HG03196 (cell line): ENCODE measurements around the gene PDS5B.
"Not testable (repeated sequence)": the region's sequence is repeated elsewhere in the genome, so short reads cannot be mapped to it uniquely, and the experiment has no call there.

ENCODE experiments used
- ATAC-seq: cut with Tn5 transposase; IDR thresholded peaks from one replicate; pipeline ENCODE4 v1.9.1; 2021; ENCODE audit not compliant: unreplicated experiment

PDS5B gene

DNA sequence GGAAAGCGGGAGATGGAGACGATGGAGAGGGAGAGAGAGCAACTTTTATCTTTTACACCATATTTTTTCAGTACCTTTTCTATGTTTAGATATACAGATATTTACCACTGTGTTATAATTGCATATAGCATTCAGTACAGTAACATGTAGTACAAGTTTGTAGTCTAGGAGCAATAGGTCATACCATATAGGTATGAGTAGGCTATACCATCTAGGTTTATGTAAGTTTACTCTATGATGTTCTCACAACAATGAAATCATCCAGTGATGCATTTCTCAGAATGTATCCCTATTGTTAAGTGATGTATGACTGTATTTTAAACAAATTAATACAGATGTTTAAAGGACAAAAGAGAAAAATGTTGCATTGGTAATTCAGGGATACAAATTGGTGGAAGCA, 136.1 kb downstream of the PDS5B start:
- ATAC-seq = no peak

DNA sequence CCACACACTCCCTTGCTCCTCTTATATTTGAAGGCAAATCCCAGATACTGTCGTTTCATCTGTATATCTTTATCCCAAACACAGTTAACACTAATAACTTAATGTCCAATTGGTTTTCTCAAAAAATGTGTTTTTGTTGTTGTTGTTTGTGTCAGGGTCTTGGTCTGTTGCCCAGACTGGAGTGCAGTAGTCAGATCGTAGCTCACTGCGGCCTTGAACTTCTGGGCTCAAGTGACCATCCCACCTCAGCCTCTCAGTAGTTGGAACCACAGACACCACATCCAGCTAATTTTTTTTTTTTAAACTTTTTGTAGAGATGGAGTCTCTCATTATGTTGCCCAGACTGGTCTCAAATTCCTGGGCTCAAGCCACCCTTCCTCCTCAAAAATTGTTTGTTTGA, 137.7 kb downstream of the PDS5B start:
- no peak for ATAC-seq

DNA sequence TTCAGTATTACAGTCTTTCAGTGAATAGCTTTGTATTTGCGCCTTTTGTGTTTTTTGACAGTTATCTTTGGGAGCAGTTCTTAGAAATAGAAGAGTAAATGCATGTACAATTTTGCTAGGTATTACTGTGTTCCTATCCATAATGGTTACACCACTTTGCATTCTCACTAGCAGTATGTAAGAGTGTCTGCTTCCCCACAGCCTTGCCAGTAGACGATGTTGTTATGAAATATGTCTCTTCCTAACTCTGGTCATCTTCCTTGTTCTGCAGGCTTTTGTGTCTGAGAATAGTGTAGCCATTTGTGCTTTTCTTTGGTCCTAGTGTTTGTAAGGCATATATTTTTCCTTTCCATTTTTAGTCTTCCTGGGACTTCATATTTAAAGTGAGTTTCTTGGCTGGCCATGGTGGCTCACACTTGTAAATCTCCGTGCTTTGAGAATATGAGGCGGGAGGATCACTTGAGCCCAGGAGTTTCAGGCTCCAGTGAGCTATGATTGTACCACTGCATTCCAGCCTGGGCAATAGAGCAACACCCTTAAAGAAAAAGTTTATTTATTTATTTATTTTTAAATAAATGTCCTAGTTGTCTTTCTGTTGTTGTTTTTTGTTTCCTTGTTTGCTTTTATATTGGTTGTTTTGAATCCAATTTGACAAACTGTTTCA, 140.3 kb downstream of the PDS5B start:
- ATAC-seq = no peak

DNA sequence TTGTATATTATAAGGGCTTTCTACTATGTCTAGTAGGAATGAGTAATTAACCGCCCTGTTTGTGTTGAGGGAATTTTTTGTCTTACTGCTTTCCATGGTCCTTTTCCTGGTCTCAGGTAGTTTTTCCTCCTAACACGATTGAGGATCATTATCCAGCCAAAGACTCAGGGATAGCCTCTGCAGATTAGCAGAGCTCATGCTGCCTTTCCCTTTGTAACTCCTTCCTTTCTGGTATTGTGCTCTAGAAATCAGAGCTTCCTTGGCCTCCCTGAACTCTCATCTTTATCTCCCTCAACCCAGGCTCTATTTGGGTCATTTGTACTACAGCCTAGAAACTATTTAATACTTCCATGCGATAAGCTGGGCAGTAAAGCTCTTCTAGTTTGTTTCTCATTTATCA, 142.1 kb downstream of the PDS5B start:
- no peak for ATAC-seq

DNA sequence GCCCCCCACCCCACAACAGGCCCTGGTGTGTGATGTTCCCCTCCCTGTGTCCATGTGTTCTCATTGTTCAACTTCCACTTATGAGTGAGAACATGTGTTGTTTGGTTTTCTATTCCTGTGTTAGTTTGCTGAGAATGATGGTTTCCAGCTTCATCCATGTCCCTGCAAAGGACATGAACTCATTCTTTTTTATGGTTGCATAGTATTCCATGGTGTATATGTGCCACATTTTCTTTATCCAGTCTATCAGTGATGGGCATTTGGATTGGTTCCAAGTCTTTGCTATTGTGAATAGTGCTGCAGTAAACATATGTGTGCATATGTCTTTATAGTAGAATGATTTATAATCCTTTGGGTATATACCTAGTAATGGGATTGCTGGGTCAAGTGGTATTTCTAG, 142.8 kb downstream of the PDS5B start:
- not testable (repeated sequence) for ATAC-seq

DNA sequence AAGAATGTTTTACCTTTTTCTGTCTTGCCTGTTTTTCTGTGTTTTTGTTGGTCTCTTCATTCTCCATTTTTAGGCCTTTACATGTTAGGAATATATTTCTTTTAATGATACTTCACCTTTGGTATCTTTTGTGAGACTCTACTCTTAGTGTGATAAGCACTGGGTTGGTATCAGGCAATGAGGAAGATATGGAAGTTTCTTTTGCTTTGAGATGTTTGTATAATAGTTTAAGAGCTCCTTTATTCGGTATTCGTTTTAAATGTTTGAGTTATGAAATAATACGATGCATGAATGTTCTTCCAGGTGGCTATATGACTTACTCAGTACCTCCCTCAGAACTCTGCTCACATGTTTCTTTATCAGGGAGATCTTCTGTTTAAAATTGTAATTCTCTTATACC, 144.8 kb downstream of the PDS5B start:
- no peak for ATAC-seq

DNA sequence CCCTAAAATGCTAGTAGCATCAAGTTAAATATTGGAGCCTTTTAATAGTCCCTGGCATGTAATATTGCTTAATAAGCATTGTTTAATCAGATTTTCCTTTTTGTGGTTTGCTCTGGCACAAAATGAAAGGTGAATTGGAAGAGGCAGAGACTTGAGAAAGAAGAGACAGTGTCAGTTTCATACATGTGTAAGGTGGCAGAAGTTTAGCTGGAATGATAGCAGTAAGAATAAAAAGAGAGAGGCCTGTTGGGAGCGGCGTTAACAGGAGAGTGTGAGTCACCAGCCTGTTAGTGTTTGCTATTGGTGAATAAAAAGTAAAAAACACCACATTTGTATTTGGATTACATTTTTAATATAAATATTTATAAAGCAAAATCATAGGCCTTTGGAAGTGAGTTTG, 145.3 kb downstream of the PDS5B start:
- no peak for ATAC-seq

DNA sequence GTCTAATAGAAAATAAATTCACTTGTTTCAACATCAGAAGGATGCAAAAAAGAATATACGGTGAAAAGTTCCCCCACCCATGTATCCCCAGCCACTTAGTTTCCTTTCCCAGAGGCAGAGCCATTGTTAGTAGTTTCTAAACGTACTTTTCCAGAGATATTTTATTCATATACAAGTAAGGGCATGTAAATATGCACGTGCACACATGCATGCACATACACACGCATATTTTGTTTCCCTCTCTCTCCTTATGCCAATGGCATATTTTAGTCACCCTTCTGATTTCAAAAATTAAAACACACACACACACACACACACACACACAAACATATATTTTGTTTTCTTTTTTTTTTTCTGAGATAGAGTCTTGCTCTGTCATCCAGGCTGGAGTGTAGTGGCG, 147.4 kb downstream of the PDS5B start:
- ATAC-seq = no peak

DNA sequence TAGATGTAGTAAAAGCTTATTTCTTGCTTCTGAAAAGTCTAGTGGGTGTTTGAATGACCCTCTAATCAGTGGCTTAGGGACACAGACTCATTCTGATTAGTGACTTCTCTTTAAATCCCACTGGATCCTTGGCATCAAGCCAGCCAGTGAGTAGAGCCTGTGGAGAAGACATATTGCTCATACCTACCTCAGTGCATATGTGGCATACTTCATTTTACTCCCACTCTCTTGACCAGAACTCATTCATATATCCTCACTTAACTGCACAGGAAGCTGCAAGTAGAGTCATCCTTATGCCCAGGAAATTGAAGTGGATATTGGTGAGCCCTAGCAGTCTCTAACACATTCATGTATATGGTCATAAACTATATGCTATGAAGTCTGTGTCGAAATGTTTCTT, 148.3 kb downstream of the PDS5B start:
- no peak for ATAC-seq

DNA sequence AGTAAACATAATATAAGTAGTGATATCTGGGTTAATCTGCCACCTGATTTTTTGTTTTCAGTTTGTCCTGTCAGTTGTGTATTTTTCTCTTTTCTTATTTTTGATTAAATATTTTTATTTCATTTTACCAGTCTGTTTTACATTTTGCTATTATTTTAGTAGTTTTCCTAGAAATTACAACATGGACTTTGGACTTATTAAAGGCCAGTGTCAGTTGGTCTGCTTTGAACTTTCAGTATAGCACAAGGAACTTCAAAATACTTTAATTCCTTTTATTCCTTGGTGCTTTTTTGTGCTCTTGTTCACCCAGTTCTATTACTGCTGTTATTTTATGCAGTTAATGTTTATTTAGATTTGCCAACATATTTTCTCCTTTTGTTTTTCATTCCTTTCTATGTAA, 149.6 kb downstream of the PDS5B start:
- ATAC-seq = no peak

DNA sequence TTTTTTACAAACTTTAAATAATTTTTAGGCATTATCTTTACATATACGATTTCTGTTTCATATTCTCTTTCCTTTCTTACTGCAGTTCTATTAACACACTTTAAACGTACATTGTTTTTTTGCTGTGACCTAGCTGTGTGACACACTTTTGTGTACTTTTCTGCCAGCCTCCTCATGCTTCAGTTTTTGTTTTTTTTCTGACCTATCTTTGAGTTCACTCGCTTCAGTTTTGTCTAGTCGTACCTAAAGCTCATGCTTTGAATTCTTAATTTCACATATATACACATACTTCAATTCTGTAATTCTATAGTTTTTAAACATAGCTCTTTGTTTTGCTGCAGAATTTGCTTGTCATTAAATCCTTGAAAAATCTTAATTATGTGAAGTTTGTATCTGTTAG, 150.4 kb downstream of the PDS5B start:
- peak; percentile 3 for ATAC-seq

DNA sequence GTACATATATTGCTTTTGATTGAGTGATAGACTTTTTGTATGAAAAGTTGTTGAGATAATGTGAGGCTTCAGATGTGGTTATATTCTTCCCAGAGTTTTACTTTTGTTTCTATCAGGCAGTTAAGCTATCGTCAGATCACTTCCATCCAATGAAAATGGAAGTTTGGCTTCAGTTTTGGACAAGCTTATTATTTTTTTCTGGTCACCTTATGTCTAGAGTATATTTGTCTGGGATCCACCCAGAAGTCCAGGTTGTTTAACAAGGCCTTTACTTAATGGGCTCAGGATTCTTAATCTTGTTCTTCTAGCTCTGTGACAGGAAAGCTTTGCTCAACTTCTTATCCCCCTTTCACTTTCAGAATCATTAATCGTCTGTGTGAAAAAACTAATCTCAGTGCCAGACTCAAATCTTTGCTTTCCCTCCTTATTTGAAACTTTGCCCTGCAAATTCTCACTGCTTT, 150.9 kb downstream of the PDS5B start:
- peak; percentile 63 for ATAC-seq

DNA sequence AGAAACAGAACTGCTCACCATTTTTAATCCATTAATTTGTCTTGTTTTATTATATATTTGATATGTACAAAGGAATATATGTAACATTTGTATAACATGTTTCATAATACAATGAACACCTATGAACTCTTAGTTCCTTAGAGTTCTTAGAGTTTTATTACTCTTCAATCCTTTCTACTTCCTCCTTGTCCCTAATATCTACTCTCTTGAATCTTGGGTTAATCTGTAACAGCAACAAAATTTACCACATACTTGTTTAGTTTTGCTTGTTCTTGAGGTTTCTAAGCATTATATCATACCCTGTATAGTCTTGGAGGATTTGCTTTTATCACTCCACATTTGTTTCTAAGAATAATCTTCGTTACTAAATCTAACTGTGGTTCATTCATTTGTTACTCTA, 151.4 kb downstream of the PDS5B start:
- ATAC-seq = peak; percentile 68

DNA sequence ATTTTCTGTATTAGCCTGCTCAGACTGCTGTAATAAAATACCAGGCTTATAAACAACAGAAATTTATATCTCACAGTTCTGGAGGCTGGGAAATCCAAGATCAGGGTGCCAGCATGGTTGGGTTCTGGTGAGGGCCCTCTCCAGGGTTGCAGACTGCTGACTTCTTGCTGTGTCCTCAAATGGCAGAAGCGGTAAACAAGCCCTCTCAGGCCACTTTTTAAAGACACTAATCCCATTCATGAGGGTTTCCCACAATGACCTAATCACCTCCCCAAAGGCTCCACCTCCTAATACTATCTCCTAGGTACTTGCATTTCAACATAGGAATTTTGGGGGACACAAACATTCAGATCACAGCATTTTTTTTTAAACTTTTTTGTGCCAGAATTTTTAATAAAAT, 159.3 kb downstream of the PDS5B start:
- no peak for ATAC-seq

DNA sequence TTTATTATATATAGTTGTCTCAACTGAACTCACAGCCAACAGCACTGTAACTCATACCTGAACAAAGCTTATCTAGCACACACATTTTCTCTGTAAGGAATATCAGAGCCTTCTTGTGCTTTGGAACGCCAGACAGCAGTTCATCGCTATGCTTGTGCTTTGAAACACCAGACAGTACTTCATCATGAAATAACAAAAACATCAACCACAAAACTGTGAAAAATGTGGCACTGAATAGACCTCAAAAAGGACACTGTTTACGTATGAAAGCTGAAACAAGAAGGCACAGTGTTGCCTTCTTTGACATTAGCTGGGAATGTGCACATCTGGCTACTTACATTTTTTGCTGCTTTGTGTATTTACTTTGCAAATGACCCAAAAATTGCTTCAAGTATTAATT, 160.2 kb downstream of the PDS5B start:
- ATAC-seq = no peak

DNA sequence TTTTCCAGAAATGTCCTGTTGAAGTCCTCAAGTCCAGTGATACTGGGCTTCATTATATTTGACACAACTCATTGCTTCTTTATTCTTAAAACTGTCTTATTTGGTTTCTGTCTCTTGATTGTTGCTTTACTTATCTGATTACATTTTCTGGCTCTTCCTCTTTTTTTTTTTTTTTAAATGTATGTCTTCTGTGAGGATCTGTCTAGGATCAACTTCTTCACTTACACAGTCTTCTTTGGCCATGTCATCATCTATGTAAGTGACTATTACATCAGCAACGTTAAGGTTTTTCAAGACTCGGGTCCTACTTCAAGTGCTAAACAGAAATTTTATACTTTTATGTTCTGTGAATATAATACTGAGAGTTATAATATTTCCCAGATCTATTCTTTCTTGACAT, 162.1 kb downstream of the PDS5B start:
- ATAC-seq = no peak

DNA sequence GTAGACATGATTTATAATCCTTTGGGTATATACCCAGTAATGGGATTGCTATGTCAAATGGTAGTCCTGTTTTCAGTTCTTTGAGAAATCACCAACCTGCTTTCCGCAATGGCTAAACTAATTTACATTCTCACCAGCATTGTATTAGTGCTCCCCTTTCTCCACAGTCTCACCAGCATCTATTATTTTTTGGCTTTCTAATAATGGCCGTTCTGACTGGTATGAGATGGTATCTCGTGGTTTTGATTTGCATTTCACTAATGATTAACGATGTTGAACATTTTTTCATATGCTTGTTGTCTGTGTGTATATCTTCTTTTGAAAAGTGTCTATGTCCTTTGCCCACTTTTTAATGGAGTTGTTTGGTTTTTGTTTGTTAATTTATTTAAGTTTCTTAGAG, 165.1 kb downstream of the PDS5B start:
- no peak for ATAC-seq

DNA sequence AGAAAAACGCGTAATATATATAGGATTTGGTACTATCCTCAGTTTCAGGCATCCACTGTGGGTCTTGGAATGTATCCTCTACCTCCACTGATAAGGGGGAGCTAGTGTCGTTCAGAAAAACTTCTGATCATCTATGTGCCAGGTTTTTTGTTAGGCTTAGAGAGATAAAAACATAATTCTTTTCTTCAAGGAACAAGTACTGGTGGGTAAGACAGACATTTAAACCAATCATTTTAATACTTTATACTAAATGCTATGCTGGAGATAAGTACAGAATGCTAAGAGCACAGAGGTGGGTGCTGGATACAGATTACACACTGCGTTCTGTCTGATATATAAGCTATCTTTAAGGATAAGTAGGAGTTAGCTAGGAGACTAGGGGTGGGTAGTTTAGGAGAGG, 166.1 kb downstream of the PDS5B start:
- ATAC-seq = no peak

DNA sequence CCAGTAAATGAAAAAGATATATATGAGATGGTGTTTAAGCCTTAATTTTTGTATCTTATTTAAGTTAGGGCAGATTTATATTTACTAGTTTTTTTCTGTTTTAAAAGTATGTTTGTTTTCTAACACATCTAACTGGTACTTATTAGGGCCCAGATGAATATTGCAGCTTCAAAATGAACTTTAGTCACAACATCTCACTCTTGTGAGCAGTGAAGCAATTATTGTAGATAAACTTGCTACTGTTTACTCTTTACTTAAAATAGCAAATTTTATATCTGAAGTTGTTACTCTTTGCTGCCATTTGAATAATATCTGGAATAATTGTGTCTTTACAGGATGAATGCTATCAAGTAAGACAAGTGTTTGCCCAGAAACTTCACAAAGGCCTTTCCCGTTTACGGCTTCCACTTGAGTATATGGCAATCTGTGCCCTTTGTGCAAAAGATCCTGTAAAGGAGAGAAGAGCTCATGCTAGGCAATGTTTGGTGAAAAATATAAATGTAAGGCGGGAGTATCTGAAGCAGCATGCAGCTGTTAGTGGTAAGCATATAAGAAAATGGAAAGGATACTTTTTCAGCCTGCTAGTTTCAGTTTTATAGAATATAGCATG, 166.8 kb downstream of the PDS5B start:
- no peak for ATAC-seq

DNA sequence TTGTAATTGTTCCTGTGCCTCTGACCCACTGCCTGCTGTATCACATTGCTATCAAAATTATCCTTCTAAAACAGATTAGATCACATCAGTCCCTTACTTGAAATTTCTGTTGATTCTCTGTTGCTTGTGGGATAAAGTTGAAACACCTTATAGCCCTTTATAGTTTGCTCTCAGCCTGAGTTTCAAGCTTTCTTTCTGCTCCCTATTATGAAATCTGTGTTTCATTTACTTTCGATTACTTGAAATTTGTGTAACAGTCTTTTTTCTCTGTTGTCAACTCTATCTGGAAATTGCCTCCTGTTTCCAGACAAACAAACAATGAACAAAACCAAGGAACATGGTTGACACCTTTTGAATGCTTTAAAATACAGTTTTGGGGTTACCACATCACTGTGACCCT, 167.9 kb downstream of the PDS5B start:
- ATAC-seq = no peak

DNA sequence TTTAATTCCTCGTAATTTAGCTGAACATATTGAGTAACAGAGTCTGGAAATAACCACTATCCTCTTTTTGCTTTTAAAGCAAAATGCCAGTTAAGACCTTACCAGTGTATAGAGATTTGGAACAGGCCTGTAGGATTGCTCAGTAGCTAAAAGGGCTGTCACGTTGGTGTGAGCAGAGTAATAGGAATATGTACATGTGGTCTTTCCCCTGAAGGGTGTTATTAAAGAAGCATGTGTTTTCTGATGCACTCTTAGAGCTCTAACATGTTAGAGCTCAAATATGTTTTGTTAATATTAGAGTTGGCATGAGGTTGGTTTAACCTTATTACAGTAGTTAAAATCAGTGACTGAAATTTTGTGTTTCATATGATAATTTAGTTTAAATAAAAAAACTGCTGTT, 172.9 kb downstream of the PDS5B start:
- ATAC-seq = no peak

DNA sequence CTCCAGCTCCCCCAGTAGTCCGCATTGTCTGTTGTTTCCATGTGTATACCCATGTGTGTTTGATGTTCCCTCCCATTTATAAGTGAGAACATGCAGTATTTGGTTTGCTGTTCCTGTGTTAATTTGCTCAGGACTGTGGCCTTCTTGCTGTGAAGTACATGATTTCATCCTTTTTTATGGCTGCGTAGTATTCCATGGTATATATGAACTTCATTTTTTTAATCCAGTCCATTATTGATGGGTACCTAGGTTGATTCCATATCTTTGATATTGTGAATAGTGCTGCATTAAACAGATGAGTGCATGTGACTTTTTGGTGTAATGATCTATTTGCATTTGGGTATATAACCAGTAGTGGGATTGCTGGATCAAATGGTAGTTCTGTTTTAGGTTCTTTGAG, 175.2 kb downstream of the PDS5B start:
- ATAC-seq = no peak

DNA sequence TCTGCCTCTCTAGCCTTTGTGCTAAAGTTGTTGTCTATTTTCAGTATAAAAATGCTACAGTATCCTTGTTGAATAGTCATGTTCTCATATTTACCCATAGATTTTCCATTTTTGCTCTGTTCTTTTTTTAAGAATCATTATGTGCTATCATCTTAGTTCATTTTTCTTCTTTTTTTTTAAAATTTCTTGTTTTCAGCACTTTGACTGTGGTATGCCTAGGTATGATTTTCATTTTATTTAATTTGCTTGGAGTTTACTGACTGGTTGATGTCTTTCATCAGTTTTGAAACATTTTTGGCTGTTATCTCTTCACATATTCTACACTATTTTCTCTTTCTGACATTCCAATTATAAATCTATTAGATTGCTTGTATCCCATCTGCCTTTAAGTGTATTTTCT, 192.9 kb downstream of the PDS5B start:
- ATAC-seq = no peak
